SK-MEL-5 (cell line): ENCODE measurements around the gene WASF3. TPM values are rescaled to one million over a fixed set of nuclear protein-coding genes. Genes with fewer than 3 reads are reported as not detected.

Experiments used
- DNase-seq: peaks from one replicate; pipeline ENCODE4 v3.0.0-alpha.2; 2016; ENCODE audit warnings: low read depth, low spot score
- in situ Hi-C: cut with HindIII; loops from 2 replicates; pipeline ENCODE4 v1.10.0; 2016; ENCODE audit warnings: low sequenced_read_pairs, high pct_unique_total_duplicates, low pct_unique_long_range_greater_than_20kb
- total RNA-seq: library from RNA; depleted of rRNA; stranded (reverse); fragments of >200 nt; shearing (Covaris generic); gene quantifications from 2 replicates; pipeline ENCODE4 v1.2.3, GENCODE V29; 2014

WASF3 gene
- total RNA-seq, 1 experiment from 2014 or later, result 17.2 TPM

GRCh38 chr13:26653842-26654241 is 96.4 kb downstream of the WASF3 start:
- no peak for DNase-seq
- in situ Hi-C loops, result no loop called here

- in situ Hi-C loops, result no loop called here
- DNase-seq, result peak; percentile 64
Measured at GRCh38 chr13:26656919-26657318, 99.4 kb downstream of the WASF3 start.

GRCh38 chr13:26658448-26659385 is 101.2 kb downstream of the WASF3 start:
- in situ Hi-C loops, result no loop called here
- peak; percentile 22 for DNase-seq

GRCh38 chr13:26660185-26660584 is 102.7 kb downstream of the WASF3 start:
- in situ Hi-C loops, result no loop called here
- no peak for DNase-seq

GRCh38 chr13:26660766-26661165 is 103.3 kb downstream of the WASF3 start:
- in situ Hi-C loops, result no loop called here
- no peak for DNase-seq

- in situ Hi-C loops, result no loop called here
- DNase-seq, result no peak
Measured at GRCh38 chr13:26663791-26664190, 106.3 kb downstream of the WASF3 start.

GRCh38 chr13:26664286-26664685 is 106.8 kb downstream of the WASF3 start:
- in situ Hi-C loops, result no loop called here
- DNase-seq, result no peak

GRCh38 chr13:26664876-26665275 is 107.4 kb downstream of the WASF3 start:
- in situ Hi-C loops, result no loop called here
- DNase-seq, result no peak

- no peak for DNase-seq
- in situ Hi-C loops, result no loop called here
Measured at GRCh38 chr13:26668357-26669146, 111.1 kb downstream of the WASF3 start.

- in situ Hi-C loops, result no loop called here
- no peak for DNase-seq
Measured at GRCh38 chr13:26673890-26674289, 116.4 kb downstream of the WASF3 start.

GRCh38 chr13:26677156-26677555 is 119.7 kb downstream of the WASF3 start:
- in situ Hi-C loops, result no loop called here
- DNase-seq, result no peak

GRCh38 chr13:26678330-26678729 is 120.8 kb downstream of the WASF3 start:
- DNase-seq, result no peak
- in situ Hi-C loops, result no loop called here

- no peak for DNase-seq
- in situ Hi-C loops, result no loop called here
Measured at GRCh38 chr13:26678796-26679195, 121.3 kb downstream of the WASF3 start.

GRCh38 chr13:26679411-26680122 is 122.1 kb downstream of the WASF3 start:
- peak; percentile 35 for DNase-seq
- in situ Hi-C loops, result no loop called here

GRCh38 chr13:26680123-26680450 is 122.6 kb downstream of the WASF3 start:
- no peak for DNase-seq
- in situ Hi-C loops, result no loop called here

GRCh38 chr13:26680572-26680971 is 123.1 kb downstream of the WASF3 start:
- in situ Hi-C loops, result no loop called here

GRCh38 chr13:26681036-26681435 is 123.6 kb downstream of the WASF3 start:
- no peak for DNase-seq
- in situ Hi-C loops, result no loop called here

More at GRCh38 chr13:26680572-26680971, 123.1 kb downstream of the WASF3 start:
- no peak for DNase-seq

- in situ Hi-C loops, result no loop called here
- no peak for DNase-seq
Measured at GRCh38 chr13:26682606-26683005, 125.1 kb downstream of the WASF3 start.
